Stimulated activated CD4-positive, alpha-beta T cell treated with anti-CD3 and anti-CD28 coated beads, TNF-alpha, amount 100 ng/mL, for 24 hours (primary cell): Measurements from ENCODE around the gene CMYA5.
"Not testable (repeated sequence)": the region's sequence is repeated elsewhere in the genome, so short reads cannot be mapped to it uniquely, and the experiment has no call there.

ENCODE experiments used
- DNase-seq, 3 experiments: peaks; one replicate each; pipeline ENCODE4 v3.0.0-alpha.2; 2020; ENCODE audit warnings: low read depth in 3 of 3

Gene CMYA5

GRCh38 chr5:79689541-79690466 is at the start of gene CMYA5:
Gene CMYA5, plus strand, starts transcription at chr5:79689836. Its CDS starts 72 bp downstream, at chr5:79689908.
- DNase-seq: no peak

GRCh38 chr5:79640571-79641055 is 49.0 kb upstream of the CMYA5 start:
- no peak for DNase-seq

GRCh38 chr5:79641414-79641813 is 48.2 kb upstream of the CMYA5 start:
- DNase-seq: no peak

GRCh38 chr5:79642210-79642609 is 47.4 kb upstream of the CMYA5 start:
- DNase-seq: no peak

- no peak for DNase-seq
Measured at GRCh38 chr5:79653843-79654242, 35.8 kb upstream of the CMYA5 start.

GRCh38 chr5:79663212-79663611 is 26.4 kb upstream of the CMYA5 start:
- no peak for DNase-seq

GRCh38 chr5:79666758-79667157 is 22.9 kb upstream of the CMYA5 start:
- no peak for DNase-seq

GRCh38 chr5:79672392-79672791 is 17.2 kb upstream of the CMYA5 start:
- DNase-seq: no peak

- DNase-seq: not testable (repeated sequence)
Measured at GRCh38 chr5:79676354-79676753, 13.3 kb upstream of the CMYA5 start.

GRCh38 chr5:79682102-79682501 is 7.5 kb upstream of the CMYA5 start:
- DNase-seq: not testable (repeated sequence)

GRCh38 chr5:79684782-79685181 is 4.9 kb upstream of the CMYA5 start:
- no peak for DNase-seq

- DNase-seq: no peak
Measured at GRCh38 chr5:79685627-79686026, 4.0 kb upstream of the CMYA5 start.

- no peak for DNase-seq
Measured at GRCh38 chr5:79686799-79687198, 2.8 kb upstream of the CMYA5 start.

GRCh38 chr5:79687889-79688288 is 1.7 kb upstream of the CMYA5 start:
- DNase-seq: no peak

GRCh38 chr5:79691007-79691406 is 1.4 kb downstream of the CMYA5 start:
- no peak for DNase-seq

- DNase-seq: no peak
Measured at GRCh38 chr5:79692596-79692995, 3.0 kb downstream of the CMYA5 start.

- DNase-seq: no peak
Measured at GRCh38 chr5:79694183-79694582, 4.5 kb downstream of the CMYA5 start.

GRCh38 chr5:79694652-79695051 is 5.0 kb downstream of the CMYA5 start:
- no peak for DNase-seq

GRCh38 chr5:79695526-79695925 is 5.9 kb downstream of the CMYA5 start:
- no peak for DNase-seq

GRCh38 chr5:79697222-79698170 is 7.9 kb downstream of the CMYA5 start:
- DNase-seq: no peak

- no peak for DNase-seq
Measured at GRCh38 chr5:79699763-79700400, 10.2 kb downstream of the CMYA5 start.
